ENCODE results near the gene VSX2. TPM values are rescaled to one million over a fixed set of nuclear protein-coding genes. Genes with fewer than 3 reads are reported as not detected.

Gene VSX2
- total and polyA plus RNA-seq, 2 of the 13 experiments (the other 11 are each of a cell fraction or from before 2014, with no cell fraction given) = 0.05 TPM; not detected in 1

DNA sequence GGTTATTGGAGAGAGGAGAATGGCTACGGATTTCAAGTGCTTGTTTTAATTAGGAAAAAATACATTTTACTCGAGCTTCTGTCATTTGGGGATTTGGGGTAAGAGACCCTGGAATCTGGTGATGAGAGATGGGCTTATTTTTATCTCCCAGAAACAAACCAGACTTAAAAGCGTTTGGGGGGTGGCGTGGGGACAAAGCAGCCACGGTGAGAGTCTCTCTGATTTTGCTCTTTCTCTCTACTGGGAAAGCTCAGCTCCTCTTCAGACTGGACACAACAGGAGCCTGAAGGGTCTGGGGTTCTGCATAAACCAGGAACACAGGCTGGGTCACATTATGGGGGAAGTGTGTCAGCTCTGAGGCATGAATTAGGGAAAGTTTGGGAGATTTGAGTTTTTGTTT is 3.8 kb downstream of the VSX2 start:
- Histone ChIP-seq H3K27me3 (ENCODE audit: control insufficient read depth in 1 of 2, insufficient read depth in 2 of 2, low read length in 2 of 2) (peaks cover 1 to 52% of the 10 kb centered on the region in 2 experiments; a peak in 4 of 5 replicates), H3K9ac (ENCODE audit: insufficient read depth, low read depth, low read length) (no peak overlapping the region), H3K4me2 (ENCODE audit: low read depth, low read length) (no peak overlapping the region), H3K79me2 (ENCODE audit: insufficient read depth, low read length) (no peaks in the 10 kb centered on the region), H4K20me1 (ENCODE audit: insufficient read depth, low read length) (no peaks in the 10 kb centered on the region), H3K9me3 (ENCODE audit: low read length) (no peaks in the 10 kb centered on the region), H3K4me1 (ENCODE audit: insufficient read depth, low read length) (0 out of 2 replicates have a peak, but pooled peaks cover 1% of the 10 kb centered on the region), H3K4me3 (replicated peaks in 1 of 3; ENCODE audit: insufficient read depth in 1 of 3, low read depth in 2 of 3, low read length in 3 of 3) (no peak overlapping the region), H3K36me3 (replicated peaks in 1 of 2; ENCODE audit: control insufficient read depth in 1 of 2, insufficient read depth in 2 of 2, low read length in 2 of 2) (no peaks in the 10 kb centered on the region), H3K27ac (ENCODE audit: extremely low read length, insufficient read depth, low read length) (no peak overlapping the region), H2AFZ (ENCODE audit: low read length) (no peak overlapping the region)
- intact Hi-C loops (cut with micrococcal nuclease; ENCODE audit: unreplicated experiment) = no loop called here
- in situ Hi-C loops (cut with HindIII; ENCODE audit: extremely low pct_ligation_motif_present, low pct_unique_long_range_greater_than_20kb) = no loop called here
- CTCF ChIA-PET (ENCODE audit: low intra/inter-chr PET ratio, low total read pairs) = no interaction called here
- no peak for FAIRE-seq
- no TSS peak for BruUV-seq (replicated peaks)
- WGBS (ENCODE audit: low lambda C conversion rate) = 9% methylated on average over 5 of the region's 5 CpGs
- DNase-seq (ENCODE audit: low spot score) = no peak
- TF ChIP-seq FOXM1 (CRISPR knock-in tag; IDR thresholded peaks at IDR 0.05) (no peak), PITX1 (CRISPR knock-in tag; IDR thresholded peaks at IDR 0.05) (no peak), HMGA1 (CRISPR knock-in tag; conservative IDR thresholded peaks at IDR 0.05) (no peak), SP1 (IDR thresholded peaks at IDR 0.05) (no peak), SP1 (CRISPR knock-in tag; IDR thresholded peaks at IDR 0.05) (no peak), JUND (CRISPR knock-in tag; IDR thresholded peaks at IDR 0.05) (no peak), THAP7 (CRISPR knock-in tag; IDR thresholded peaks at IDR 0.05) (no peak), ZNF275 (CRISPR knock-in tag; IDR thresholded peaks at IDR 0.05; ENCODE audit: borderline replicate concordance) (no peak), ZNF382 (CRISPR knock-in tag; IDR thresholded peaks at IDR 0.05; ENCODE audit: borderline replicate concordance) (no peak), SOX5 (CRISPR knock-in tag; IDR thresholded peaks at IDR 0.05; ENCODE audit: borderline replicate concordance) (no peak), HNRNPK (IDR thresholded peaks at IDR 0.05; ENCODE audit: low read depth, low read length, poor library complexity, severe bottlenecking) (no peak), ZNF547 (CRISPR knock-in tag; IDR thresholded peaks at IDR 0.05) (no peak), SRSF4 (IDR thresholded peaks at IDR 0.05; ENCODE audit: low read depth, low read length, poor library complexity, severe bottlenecking) (no peak), FOXO1 (CRISPR knock-in tag; IDR thresholded peaks at IDR 0.05) (no peak), ZNF225 (CRISPR knock-in tag; IDR thresholded peaks at IDR 0.05) (no peak), HNRNPL (IDR thresholded peaks at IDR 0.05; ENCODE audit: low read depth, low read length) (no peak)
- TF ChIP-seq, protein P1, sequence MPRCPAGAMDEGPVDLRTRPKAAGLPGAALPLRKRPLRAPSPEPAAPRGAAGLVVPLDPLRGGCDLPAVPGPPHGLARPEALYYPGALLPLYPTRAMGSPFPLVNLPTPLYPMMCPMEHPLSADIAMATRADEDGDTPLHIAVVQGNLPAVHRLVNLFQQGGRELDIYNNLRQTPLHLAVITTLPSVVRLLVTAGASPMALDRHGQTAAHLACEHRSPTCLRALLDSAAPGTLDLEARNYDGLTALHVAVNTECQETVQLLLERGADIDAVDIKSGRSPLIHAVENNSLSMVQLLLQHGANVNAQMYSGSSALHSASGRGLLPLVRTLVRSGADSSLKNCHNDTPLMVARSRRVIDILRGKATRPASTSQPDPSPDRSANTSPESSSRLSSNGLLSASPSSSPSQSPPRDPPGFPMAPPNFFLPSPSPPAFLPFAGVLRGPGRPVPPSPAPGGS (CRISPR knock-in tag; IDR thresholded peaks at IDR 0.05) = no peak
- TF ChIP-seq, protein P2, sequence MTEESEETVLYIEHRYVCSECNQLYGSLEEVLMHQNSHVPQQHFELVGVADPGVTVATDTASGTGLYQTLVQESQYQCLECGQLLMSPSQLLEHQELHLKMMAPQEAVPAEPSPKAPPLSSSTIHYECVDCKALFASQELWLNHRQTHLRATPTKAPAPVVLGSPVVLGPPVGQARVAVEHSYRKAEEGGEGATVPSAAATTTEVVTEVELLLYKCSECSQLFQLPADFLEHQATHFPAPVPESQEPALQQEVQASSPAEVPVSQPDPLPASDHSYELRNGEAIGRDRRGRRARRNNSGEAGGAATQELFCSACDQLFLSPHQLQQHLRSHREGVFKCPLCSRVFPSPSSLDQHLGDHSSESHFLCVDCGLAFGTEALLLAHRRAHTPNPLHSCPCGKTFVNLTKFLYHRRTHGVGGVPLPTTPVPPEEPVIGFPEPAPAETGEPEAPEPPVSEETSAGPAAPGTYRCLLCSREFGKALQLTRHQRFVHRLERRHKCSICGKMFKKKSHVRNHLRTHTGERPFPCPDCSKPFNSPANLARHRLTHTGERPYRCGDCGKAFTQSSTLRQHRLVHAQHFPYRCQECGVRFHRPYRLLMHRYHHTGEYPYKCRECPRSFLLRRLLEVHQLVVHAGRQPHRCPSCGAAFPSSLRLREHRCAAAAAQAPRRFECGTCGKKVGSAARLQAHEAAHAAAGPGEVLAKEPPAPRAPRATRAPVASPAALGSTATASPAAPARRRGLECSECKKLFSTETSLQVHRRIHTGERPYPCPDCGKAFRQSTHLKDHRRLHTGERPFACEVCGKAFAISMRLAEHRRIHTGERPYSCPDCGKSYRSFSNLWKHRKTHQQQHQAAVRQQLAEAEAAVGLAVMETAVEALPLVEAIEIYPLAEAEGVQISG (CRISPR knock-in tag; IDR thresholded peaks at IDR 0.05) = no peak
- ATAC-seq = no peak
- POLR2A ChIA-PET = no interaction called here

All from HepG2 (cell line).